SW 1271 (cell line): ENCODE data around the gene HECTD4.

Experiments
- DNase-seq, 2 experiments: peaks; one replicate each; lab custom pipeline; 2025; lab: John Stamatoyannopoulos, UW

HECTD4 gene

DNA sequence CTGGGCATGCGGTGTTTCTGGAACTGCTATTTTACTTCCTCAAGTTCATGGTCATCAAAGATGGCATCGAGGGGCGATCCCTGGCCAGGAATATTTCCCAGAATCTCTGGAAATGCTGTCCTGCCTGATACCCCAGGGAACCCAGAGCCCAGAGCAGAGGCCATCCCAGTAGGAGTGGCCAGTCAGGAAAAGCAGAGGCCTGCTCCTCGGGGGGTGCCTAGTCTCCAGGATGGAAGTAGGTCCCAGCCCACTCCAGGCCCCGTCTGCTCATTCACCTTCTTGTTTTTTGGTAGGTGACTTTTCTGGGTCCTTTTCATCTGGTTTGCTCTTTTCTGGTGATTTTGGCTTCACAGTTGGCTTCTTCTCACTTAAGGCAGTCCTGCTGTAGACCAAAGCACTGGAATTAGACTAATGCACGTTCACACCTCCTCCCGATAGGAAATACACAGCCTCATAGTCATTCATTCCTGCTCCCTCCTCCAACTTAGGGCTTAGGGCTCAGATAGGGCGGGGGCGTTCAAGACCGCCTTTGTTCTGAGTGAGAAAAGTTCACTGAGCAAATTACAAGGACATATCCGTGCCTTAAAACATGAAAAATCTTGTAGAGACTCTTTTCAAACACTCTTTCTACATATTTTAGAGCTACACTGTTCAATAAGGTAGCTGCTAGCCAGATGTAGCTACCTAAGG lies 205.8 kb downstream of the HECTD4 start:
- no peak for DNase-seq

DNA sequence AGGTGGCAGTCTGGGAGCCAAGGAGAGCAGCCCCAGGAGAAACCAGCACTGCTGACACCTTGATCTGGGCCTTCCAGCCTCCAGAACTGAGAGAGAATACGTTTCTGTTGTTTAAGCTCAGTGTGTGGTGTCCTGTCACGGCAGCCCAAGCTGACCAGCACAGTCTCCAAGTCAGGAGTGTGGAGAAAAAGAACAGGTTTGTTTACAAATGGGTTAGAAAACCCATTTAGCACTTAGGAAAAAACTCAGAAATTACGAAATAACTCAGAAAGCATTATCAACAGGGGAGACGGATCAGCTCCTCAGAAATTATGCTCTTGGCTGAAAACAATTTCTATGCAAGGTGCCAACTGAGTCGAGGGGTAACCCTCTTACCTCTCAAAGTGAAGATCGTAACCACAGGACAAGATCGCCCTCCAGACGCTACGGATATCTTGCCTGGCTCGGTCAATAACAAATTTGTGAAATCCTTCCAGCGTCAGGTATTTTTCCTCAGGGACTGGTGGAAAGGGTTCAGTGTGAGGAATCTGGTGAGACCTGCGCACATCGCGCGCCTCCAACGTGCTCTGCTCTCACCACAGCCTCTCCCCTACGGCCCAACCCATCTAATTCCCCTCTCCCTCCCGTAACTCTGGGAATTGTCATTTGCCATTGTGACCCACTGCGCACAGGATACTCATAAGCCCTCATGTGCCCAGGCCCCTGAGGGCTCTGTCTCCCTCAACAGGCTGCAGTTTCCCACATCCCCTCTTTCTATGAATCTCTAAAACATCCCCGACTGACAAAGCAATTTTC lies 206.7 kb downstream of the HECTD4 start:
- no peak for DNase-seq

DNA sequence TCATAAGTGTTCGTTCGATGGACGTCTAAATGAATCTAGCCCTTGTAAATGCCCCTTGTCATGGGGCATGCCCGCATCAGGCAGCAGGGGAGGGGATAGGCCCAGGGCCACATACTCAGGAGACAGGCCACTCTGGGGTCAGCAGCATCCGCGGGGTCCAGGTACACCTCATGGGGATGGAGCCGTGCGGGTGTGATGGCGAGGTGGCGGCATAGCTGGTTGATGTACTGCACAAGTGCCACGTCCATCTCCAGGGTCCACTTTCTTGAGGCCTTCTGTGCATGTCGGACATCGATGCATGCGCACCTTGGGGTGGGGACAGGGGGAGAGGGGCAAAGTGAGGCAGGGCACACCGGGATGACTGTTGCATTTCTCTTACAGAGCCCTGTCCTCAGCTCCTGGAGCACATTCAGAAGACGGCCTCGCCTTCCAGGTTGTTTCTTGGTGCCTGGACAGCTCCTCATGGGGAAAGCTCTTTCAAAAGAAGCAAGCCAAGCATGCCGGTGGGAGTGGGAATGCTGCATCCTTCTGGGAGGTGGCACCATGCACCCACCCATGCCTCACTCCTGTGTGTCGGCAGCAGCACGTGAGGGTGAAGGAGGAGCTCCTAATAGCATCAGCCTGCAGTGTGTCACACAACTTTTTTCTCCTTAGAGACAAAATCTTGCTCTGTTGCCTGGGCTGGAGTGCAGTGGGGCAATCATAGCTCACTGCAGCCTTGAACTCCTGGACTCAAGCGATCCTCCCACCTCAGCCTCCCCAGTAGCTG lies 209.5 kb downstream of the HECTD4 start:
- no peak for DNase-seq

DNA sequence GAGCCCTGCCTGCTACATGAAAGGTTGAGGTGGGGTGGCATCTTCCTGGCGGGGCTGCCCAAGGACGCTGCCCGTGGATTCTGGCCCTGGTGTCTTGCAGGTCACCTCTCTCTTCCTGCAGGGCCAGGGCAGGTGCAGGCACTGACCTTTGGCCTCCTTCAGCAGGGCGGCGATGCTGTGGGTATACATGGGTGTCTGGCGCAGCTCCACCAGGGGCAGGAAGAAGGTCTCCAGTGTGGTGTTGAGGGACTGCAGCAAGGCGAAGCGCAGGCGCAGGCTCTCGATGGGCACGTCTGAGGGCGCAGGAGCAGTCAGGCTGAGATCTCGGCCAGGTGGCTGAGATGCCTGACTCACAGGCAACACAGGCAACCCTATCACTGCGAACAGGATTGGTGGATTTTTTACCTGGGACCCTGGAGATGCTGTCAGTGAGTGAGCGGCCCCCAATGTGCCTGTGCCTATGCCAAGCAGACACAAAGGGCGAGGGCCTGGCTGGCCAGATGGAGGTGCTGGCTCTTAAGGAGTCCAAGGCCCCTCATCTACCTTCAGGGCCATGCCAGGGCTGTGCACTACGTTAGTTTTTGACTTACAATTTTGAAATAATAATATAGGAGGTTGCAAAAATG lies 211.1 kb downstream of the HECTD4 start:
- DNase-seq = no peak

DNA sequence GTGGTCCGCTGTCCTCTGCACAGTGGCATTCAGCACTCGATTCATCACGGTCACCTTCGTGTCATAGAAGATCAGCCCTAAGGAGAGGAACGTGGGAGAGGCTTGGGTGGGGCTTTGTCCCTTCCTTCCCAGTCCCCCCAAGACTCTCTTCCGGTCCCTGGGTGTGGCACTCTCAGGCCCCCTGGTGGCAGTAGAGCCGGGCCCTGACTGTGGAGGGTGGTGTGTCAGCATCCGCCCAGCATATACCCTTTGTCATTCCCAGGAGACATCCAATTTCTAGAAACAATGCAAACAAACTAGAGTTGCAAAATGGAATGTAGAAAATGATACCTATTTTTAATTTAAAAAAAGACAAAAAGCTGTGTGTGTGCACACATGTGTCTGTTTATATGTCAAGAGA lies 211.9 kb downstream of the HECTD4 start:
- DNase-seq = no peak

DNA sequence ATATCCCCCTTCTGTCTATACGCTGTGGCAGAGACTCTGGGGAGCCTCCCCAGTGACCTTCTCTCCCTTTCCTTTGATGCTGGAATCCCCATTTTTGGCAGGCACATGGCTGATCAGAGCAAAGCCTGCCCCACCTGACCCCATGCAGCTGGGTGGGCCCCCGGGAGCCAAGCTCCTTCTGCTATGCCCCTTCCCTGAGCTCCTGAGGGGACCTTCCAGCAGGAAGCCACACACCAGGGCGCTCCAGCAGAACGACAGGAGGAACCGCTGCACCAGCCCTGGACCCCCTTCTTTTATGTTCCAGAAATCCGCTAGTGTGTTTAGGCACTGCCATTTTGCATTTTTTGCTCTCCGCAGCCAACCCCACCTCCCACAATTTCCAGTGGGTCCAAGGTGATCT lies 212.3 kb downstream of the HECTD4 start:
- no peak for DNase-seq

DNA sequence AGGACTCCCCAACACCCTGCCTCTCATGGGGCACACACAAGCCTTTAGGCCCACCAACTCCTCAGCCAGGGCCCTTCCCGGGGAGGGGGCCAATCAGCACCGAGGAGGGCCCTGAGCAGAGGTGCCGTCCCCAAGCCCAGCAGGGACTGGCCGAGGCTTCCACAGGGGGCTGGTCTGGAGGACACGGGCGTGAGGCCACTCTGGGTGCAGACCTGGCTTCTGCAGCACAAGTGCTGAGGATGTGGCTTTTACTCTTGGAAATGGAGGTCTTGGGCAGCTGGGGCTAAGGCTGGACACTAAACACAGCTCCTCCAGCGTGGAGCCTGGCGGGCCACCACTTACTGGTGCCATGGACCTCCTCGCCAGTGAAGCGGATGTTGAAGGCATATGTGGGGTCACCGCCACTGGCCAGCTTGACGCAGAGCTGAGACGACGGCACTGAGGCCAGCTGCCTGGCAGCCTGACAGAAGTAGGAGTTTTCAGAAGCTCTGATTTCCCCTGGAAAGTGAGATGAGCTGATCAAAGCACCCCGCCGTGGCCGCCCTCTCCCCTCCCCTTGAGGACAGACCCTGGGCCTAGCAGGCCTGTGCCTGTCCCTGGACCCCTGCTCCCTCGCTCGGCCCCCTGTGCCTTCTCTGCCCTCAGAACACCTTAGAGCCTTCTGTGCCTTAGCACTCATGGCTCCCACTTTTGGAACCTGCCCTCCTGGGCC lies 212.9 kb downstream of the HECTD4 start:
- no peak for DNase-seq

DNA sequence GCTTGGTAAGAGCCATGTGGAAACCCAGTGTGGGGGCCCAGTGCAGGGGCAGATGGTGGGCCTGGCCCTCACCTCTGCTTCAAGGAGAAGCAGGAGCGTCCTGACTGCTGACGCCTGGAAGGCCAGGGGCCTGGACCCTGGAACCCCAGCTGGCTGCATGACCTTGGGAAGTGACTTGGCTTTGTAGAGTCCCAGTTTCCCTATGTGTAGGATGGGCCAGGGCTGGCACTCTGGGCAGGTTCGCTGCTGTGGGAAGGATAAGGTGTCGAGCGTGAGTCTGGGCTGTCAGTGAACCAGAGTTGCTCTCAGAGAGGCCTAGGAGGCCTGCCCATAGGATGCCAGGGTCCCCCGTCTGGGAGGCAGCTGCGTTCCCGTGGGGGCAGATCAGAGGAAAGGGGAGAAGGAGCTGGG lies 213.7 kb downstream of the HECTD4 start:
- no peak for DNase-seq

DNA sequence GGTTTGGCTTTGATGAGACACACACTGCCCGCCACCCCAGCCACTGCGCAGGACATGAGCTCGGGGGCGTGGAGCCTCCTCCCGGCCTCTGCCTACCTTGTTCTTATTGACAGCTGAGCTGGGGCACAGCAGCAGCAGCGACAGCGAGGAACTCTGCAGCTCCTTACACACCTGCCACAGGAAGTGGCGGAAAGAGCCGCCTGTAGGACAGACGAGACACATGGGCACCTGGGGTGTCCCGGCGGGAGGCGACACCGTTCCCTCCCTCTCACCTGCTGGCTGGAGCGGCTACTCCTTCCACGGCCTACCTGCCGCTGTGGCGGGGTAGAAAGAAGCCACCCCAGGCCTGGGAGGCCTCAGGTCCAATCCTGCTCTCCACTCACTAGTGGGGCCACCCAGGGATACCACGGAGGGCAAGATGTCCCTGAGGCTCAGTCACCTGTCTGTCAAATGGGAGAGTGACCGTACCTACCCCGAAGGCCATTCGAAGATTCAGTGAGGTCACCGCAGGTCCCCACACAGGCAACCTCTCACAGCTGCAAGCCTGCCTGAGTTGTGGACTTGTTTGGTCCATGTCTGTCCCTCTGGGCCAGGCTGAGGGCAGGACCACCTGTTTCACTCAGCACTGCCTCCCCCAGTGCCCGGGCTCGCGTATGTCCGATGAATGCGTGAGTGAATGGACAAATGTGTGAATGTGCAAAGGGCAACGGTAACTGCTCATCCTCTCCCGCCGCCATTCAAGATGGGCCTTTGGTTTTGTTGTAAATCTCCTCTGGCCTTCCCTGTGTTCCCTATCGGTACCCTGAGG lies 214.3 kb downstream of the HECTD4 start:
- DNase-seq = no peak

DNA sequence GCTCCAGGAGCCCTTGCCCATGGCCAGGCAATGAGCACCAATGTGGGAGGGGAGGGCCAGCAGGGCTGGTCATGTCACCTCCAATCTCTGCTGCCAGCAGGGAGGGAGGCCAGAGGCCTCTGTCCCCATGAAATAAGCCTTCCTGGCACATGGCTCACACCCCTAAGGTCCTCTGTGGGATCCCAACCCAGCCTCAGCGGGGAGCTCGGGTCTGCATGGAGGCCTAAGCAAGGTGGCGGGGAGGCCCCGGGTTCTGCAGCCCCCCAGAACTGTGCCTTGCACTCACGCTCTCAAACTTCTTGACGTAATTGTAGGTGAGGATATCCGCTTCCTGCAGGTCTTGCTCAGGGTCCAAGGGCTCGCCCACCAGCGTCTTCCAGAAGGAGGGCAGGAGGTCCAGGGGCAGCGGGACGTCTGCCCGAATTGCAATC lies 215.2 kb downstream of the HECTD4 start:
- no peak for DNase-seq

DNA sequence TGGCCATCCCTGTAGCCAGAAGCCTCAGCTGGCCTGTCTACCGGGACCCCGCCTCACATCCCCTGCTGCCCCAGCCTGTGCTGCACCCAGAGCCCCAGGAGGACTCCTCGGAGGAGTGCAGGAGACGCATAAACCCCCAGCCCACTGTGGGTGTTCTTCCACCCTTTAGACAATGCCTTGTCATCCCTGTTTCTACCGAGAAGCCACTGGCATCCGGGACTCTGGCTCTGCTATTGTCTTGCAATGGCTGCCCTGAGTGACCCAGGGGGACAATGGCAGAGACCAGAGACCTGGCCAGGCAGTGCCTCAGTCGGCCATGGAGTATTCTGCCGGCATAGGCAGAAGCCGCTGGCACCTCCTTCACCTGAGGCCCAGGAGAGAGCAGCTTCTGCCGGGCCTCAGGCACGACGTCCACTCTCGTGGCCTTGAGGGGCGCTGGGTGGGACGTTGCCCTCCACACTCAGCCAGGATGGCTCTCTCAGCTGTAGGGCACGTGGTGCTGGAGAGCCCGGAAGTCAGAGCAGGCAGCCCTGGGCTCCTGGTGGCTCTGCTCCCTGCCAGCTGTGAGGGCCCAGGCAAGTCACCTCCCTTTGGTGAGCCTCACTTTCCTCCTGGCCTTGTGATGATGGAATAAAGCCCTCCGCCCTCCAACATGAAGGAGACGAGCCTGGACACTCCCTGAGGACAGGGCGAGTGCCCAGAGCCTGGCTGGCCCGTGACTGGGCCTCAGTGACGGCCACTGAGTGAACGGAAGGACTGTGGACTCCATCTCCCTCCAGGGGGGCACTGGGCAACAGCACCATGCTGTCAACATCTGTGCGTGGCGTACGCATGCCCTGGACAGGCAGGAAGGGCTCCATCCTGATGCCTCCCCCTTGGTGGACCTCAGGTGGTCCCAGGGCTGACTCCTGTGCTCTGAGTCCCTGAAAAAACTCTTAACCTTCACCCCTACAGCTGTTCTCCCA lies 215.9 kb downstream of the HECTD4 start:
- no peak for DNase-seq

DNA sequence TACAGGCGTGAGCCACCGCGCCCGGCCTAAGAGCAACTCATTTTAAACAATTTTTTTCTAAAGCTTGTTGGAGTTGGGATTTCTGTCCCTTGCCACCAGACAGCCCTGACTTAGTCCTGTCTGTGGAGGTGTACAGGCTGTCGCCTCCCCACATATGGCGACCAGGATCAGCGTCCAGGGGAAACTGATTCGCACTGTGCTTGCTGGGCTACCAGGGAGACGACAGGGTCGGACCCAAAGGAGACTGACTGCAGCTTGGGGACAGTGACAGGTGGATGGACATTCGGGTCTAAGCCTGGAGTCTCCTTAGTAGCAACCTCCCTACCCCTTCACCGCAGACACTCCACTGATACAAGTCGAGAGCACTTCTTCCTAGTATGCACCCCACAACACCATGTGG lies 216.6 kb downstream of the HECTD4 start:
- DNase-seq = no peak

DNA sequence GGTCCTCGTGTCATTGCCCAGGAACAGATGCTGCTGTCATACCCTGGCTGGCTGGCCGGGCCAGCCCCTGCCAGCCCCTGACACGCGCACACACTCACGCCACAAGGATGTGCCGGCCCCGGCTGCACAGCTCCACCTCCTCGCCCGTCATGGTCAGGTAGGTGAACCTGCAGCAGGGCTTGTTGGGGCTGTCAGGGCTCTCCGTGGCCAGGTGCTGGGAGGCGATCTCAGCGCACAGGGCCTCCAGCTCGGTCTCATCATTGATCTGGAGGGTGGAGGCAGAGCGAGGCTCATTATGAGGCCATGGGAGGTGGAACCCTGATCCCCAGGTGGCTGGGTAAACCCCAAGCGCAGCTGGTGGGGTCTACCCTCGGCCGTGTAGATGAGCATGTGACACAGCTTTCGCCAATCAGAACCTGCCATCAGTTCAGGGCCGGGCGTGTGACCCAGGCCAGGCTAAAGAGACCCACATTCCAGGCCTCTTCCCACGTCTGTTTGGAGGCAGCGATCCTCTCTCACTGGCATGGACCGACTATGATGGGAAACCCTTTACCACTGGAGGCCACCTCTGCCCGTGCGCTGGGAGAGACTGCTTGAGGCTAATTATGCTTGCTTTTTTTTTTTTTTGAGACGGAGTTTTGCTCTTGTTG lies 218.1 kb downstream of the HECTD4 start:
- DNase-seq = no peak

DNA sequence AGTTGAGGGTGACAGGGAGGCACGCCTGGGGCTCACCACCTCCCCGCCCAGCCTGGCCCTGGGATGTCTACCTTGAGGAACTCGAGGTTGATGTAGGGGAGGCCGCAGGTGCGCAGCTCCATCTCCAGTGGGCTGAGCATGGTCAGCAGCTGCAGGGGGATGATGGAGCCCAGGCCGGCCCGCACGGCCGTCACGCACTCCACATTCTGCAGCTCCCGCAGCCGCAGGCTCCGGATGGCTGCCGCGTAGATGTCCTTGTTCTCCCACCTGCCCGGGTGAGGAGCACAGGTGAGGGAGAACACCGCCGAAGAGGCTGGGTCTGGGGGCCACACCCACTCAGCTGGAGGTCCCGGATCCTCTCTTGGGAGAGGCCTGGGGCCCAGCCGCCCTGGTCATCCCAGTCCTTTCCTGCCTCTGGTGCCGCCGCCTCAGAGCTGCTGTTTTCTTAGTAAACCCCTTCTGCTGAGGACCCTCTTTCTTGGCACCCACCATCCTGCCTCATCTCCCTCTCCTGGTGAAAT lies 218.7 kb downstream of the HECTD4 start:
- DNase-seq = no peak

DNA sequence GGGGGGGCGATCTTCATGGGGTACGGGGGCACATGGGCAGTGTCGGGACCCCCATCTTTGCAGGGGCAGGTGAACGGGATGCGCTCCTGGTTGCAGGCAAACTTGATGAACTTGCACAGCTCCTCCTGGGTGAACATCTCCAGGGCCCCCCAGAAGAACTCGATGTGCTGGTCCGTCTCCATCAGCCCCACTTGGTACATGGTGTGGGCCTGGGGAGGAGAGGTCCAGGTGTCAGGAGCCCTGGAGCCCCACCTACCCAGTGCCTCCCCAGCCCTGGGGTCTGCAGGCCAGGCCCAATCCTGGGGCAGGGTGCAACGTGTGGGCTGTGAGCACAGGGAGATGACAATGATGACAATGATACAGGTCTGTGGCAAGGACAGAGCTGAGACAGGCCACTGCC lies 219.2 kb downstream of the HECTD4 start:
- DNase-seq = no peak

DNA sequence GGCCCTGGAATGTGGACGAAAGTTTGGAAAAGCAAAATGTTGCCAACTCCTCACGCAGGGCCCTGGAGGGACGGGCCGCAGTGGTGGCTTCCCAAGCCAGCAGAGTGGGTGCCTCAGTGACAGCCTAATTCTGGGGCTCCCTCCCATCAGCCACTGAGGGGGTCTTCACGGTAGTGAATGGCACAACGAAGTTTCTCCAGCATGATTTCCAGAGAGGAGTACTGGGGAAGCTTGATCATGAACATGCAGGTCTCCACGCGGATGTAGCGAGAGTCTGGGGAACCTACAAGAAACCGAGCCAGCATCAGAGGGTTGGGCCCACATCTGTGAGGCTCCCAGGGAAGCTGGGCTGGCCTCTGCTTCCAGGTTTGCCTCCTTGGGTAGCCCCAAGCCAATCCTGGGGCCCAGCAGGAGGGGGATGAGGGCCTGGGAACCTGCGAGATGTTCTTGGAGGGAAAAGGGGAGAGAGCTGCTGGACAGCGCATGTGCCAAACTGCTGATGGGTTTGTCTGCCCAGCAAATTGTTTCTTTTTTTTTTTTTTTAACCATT lies 219.9 kb downstream of the HECTD4 start:
- DNase-seq = no peak

DNA sequence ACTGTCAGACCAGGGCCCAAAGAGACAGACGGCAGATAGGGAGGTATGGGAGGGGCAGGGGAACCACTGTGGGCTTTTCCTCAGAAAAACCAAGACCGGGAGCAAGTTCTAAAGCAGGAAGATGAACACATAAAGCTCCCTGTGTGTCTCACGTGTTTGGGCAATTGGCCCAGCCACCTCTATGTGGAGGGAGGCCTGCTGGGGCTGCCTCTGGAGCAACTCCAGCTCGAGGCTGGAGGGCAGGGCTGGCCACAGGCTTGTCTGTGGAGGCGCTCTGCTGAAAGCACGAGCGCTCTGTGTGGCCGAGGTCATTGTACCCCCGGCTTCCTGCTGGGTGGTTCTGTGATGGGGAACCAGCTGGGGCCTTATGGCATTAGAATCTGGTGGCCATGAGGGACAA lies 220.5 kb downstream of the HECTD4 start:
- DNase-seq = no peak

DNA sequence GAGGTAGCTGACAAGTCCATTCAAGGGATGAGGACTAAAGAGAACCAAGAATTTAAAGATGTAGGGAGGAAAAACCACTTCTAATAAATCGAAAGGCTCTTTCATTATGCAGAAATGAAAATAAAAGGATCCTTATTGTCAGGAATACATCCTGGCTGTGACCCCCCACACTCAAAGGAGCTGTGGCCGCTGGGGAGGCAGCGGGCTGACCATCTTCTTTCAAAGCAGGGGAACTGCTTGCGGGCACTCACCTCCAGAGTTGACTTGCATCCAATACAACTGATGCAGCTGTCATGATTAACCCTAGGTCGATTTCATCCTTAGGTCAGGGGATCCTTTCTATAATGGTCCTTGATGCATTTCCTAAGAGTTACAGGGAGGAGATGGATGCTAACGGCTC lies 221.6 kb downstream of the HECTD4 start:
- no peak for DNase-seq

DNA sequence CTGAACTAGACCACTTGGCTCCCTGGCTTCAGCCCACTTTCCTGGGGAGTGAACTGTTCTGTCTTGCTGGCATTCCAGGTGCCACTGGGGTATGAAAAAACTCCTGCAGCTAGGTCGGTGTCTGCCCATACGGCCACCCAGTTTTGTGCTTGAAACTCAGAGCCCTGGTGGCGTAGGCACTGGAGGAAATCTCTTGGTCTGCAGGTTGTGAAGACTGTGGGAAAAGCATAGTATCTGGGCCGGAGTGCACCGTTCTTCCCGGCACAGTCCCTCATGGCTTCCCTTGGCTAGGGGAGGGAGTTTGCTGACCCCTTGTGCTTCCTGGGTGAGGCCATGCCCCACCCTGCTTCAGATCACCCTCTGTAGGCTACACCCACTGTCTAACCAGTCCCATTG lies 223.1 kb downstream of the HECTD4 start:
- no peak for DNase-seq
